GM21529 (cell line): ENCODE data around the gene TBC1D19.

ENCODE experiments used
- ATAC-seq: cut with Tn5 transposase; IDR thresholded peaks from one replicate; pipeline ENCODE4 v1.9.1; 2021; ENCODE audit not compliant: unreplicated experiment

The TBC1D19 gene

DNA sequence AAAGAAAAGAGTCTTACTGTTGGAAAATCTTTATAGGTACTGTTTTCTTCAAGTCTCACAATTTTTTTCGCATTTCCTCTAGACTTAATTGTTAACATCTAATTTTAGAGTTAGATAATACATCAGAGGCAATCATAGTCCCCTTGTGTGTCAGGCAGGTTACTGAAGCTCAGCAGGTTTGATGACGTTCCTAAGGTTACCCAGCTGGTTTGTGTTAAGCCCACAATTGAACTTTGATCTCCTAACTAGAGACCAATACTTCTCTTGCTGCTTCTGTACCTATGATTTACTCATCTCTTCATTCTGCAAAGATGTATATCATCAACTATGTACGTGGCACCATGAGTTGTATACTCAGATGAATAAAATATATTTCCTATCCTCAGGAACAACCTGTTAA, 145.1 kb downstream of the TBC1D19 start:
- ATAC-seq, result no peak

DNA sequence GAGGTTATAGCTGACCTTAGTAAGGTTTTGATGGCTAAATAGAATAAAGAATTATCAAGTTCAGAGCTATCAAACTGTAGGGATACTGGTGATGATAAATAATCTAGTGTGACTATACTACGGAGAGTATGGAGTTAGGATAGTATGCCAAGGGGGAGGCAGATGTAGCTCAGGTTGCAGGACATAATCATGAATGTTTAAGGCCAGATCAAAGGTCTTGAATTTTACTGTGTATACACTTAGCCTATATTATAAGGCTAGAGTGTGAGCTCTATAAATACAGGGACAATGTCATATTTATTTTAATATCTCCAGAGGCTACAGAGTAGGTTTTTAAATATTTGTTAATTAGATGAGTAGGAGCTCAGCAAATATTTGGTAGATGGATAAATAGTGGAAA, 145.7 kb downstream of the TBC1D19 start:
- no peak for ATAC-seq

DNA sequence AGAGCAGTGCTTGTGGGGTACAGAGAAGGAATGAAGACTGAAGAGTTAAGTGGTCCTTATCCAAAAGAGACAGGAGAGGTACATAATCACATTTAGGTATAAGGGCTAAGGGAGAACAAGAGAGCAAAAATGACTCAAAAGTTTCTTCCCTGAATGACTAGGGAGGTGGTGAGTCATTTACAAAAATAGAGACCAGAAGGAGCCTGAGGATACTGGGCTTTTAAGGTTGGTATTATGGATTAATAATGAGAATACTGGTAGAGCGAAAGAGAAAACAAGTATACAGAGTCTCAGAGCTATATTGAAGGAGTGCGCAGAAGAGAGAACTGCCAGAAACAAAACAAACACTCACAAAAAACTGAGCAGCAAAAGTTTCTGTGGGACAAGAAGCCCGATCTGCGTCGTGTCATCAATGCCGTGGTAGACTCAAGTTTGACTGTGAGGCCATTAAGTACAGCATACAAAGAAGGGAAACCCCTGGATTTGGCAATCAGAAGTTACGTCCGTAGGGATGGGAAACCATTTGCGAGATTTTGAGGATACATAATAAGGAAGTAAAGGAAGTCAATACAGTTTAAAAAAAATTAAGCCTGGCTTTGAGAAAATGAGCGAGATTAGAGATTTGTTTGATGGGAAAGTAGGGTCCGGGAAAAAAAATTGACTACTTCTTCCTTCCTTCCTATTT, 147.6 kb downstream of the TBC1D19 start:
- ATAC-seq, result peak; percentile 97

DNA sequence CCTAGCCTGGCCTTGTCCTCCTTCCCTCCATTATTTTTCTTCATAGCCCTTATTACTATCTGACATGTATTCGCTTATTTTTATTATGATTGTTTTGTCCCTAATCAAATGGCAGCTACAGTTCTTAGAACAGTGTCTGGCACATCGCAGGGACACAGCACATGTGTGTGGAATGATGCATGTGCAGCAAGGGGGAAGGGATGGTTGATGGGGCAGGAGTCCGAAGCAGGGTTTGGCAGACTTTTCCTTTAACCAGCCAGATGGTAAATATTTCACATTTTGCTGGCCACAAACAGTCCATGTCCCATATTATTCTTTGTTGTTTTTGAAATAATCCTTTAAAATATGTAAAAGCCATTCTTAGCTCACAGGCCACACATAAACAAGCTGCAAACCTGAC, 148.5 kb downstream of the TBC1D19 start:
- no peak for ATAC-seq

DNA sequence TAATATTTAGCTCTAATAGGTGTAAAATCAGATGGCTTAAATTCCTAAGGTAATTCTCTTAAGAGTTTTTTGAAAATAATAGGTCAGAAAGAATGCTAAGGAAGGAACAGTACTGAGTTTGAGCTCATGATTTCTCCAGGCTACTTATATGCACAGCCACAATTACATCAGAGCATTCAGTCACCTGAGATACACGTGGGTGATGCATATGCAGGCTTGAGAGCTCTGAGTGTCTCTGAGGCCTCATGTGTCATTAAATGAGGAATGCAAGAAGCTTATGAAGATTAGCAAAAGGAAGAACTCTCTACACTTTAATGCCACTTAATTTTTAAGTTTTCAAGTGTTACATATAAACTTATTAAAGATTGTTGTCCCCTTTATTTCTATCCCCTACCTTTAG, 152.7 kb downstream of the TBC1D19 start:
- ATAC-seq, result no peak

DNA sequence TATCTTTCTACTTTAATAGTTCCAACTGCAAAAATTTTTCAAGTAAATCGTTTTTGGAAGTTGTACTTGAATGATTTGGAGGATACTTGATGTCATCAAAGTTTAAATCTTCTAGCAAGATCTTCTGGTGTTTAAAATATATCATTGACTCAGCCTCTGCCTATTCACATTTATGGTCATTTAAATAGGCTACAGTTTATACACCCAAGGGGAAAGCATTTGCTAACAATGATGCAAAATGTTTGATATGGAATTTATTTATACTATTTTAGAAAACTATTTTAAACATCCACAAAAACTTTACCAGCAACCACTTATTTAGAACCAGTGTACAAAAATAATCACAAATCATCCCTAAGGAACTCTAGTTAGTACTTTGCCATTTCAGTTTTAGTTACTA, 153.5 kb downstream of the TBC1D19 start:
- ATAC-seq, result no peak

DNA sequence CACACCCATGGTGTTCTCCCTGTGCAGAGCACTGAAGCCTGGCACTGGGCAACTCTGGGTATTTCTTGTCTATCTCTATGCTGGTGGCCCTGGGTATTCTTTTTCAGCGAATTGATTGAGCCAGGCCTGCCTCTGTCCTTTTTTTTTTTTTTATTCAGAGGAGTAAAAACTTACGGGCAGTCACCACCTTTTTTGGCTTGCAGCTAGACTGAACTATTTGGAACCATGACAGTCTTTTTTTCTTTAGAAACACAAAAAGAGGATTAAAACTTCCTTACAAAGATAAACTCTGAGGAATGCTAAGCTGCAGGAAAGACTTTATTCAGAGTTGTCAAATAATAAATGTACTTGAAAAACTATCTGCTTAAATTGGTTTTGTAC, 157.6 kb downstream of the TBC1D19 start:
- ATAC-seq, result no peak

DNA sequence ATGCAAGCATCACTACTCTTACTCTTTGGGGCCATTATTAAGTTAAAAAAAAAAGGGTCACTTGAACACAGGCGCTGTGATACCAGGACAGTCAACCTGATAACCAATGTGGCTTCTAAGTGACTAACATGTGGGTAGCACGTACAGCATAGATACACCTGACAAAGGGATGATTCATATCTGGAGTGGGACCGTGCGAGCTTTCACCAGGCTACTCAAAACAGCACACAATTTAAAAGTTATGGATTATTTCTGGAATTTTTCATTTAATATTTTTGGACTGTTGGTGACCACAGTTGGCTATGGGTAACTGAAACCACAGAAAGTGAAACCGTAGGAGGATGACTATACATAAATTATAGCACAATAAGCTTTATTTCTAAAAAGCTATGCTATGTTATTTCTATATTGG, 162.9 kb downstream of the TBC1D19 start:
- ATAC-seq, result peak; percentile 99

DNA sequence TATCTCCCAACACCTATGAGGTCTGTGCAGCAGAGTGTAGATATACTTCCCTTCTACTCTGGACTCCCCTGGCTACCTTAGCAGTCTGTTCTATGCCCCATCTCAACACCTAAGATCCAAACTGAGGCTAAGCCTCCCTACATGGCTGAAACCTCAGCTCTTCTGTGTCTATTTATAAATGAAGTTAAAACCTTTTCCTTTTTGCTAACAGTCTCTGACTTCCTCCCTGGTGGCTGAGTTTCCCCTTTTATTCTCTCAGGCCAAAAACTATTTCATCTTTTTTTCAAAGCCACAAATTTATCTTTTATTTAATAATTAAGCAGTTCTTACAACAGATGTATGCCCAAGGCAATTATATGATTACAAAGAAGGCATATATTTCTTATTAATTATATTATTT, 164.9 kb downstream of the TBC1D19 start:
- no peak for ATAC-seq

DNA sequence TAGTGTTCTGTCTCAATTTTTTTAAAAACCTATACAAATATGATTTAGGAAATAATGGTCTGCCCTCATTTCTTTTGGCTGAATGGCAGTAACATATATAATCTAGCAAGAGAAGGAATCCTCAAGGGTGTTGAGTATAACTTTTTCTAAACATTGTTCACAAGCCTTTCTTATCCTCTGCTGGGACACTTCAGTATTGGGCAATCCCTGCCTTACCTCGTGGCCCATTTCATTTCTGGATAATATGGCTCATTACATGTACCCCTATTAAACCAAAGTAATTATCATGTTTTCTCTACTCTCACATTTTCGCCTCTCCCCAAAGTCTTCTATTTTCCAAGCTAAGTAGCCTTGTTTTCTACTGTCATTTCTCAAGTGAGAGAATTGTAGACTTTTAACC, 166.0 kb downstream of the TBC1D19 start:
- no peak for ATAC-seq

DNA sequence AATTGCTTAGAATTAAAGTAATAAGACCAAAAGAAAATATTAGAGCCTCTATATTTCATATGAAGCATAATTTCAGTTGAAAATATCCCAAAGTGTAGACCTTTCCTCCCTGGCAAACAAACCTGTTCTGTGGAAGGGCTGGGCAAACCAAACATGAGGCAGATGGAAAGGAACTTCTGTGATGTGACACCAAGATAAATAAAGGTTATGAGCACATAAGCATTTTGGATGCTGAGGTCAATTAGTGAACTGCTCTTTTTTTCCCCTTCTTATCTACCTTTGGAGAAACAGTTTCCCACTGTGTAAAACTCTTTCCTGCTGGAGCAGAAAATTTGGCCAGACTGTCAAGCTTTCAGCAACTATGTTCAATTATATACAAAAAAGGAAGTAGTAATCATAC, 167.1 kb downstream of the TBC1D19 start:
- ATAC-seq, result no peak

DNA sequence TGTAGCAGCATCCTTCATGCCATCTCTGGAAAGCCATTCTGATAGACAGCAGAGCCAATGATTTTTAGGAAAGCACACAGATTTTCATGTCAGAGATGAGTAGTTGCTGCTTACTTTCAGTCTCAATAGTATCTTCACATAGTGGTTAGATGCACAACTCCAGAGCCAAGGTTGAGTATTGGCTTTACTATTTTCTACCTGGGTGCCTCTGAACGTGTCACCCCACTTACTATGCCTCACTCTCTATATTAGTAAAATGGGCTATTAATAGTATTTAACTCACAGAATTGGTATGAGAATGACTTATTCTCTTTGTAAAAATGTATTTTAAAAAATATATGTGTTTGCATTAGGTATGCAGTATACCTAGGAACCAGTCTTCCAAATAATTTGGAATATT, 168.0 kb downstream of the TBC1D19 start:
- ATAC-seq, result peak; percentile 91

DNA sequence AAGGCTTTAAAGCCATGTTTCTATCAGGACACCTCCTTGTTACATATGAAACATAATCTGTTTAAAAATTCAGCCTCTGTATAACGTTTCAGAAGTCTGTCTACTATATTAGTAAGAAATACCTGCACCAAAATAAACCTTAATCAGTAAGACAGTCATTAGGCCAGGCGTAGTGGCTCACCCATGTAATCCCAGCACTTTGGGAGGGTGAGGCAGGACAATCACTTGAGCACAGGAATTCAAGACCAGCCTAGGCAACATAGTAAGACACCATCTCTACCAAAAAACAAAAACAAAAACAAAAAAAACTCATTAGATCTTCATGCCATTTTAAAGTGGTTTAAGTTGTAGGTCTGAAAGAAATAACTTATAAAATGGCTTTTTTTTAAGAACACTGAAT, 169.3 kb downstream of the TBC1D19 start:
- no peak for ATAC-seq

DNA sequence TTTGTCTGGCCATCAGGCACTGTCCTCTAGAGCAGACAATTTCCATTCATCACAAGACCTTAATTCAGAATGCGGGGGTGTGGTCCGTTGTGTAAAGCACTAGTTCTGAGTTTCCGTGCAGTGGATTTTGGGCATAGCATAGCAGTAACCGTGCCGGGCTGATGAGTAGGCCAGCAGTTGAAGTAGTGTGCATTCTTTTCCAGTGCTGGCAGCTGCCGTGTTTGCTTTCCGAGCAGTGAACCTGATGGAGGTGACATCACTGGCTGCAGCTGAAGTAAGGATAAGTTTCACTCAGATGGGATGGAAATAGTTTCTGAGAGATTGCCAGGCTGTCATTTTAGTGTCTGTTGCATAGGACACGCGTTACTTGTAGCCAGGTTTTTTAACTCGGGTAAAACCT, 169.7 kb downstream of the TBC1D19 start:
- no peak for ATAC-seq

DNA sequence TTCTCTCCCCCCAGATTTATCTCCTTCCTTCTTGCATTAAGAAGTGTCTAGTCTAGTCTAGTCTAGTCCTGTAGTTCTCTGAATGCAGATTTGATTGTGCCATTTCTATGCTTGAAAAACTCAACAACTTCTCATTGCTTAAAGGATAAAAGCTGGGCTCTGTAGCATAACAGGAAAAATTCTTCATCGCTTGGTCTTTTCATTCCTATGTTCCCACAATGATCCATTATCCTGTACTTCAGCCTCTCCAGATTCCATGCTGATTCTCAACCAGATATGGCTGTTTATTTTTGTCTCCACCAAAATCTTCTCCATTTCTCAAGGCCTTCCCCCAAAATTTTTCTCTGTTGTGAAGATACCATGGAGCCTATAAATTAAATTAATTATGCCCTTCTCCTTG, 173.9 kb downstream of the TBC1D19 start:
- no peak for ATAC-seq

DNA sequence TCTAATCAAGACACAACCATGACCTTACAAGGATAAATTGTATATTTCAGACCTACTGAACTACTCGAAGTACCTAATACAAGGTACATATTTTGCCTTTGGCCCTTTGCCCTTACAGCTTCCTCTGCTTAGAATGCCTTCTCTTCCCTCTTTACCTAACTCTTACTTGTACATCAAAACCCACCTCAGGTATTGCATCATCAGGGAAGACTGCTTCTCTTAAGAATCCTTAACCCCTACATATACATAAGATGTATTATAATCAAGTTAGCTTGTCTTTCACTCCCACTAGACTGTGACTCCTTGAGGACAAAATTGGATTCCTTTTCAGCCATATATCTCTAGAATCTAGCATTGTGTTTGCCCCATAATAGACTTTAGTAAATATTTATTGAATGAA, 175.0 kb downstream of the TBC1D19 start:
- no peak for ATAC-seq

DNA sequence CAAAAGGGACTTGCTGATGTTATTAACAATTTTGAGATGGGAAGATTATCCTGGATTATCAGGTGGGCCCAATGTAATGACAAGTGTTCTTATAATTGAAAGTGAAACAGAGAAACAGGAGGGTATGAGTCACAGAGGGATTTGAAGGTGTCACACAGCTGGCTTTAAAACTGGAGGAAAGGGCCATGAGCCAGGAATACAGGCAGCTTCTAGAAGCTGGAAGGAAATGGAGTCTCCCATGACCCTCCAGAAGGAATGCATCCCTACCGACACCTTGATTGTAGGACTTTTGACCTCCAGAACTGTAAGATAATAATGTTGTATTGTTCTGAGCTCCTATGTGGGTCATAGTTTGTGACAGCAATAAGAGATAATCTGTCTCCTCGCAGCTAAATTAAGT, 178.8 kb downstream of the TBC1D19 start:
- ATAC-seq, result no peak

DNA sequence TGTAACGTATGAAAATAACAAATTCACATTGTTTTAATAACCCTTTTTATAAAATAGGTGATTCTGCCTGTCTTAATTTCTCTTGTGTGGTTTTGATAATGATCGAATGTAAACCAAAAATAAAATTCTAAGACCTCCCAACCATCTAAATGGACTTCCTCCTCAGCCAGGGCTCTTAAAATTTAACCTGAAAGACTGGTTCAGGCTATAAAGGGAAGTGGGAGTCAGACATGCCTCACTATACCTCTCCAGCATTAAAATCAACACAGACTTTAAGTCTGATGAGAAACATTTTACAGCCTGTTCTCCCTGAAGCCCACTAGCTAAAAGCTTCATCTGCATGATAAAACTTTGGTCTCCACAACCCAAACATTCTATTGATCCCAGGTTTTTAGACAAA, 179.2 kb downstream of the TBC1D19 start:
- ATAC-seq, result no peak

DNA sequence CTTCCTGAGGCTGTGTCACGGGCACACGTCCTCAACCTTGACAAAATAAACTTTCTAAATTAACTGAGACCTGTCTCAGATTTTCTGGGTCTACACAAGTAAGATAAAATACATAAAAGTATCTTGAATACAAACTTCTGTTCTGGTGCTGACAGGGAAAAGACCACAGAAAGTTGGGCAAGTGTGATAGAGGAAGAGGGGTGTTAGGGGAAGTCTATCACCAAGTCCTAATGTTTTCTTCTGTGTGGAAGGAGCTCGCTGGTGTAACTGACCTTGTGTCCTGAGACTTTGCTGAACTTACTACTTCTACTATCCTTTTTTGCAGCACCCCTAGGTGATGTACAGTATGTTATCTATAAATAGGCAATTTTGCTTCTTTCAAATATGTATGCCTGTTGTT, 179.8 kb downstream of the TBC1D19 start:
- no peak for ATAC-seq

DNA sequence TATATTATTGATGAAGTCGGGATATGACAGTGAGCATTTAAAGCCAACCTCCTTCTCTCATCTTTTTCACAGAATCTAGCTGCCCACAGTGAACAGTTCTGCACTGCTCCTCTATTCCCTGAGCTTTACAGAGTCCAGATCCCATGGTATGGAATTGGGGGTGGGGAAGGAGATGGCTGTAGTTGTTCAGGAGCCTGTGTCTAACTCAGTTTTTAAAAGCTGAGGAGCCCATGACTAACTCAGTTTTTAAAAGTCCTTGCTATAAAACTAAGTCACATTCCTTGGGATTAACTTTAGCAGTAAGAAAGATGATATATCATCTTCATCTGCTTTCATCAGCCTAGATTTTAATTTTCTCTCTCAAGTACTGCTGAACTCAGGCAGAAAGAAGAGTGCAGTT, 180.3 kb downstream of the TBC1D19 start:
- no peak for ATAC-seq

DNA sequence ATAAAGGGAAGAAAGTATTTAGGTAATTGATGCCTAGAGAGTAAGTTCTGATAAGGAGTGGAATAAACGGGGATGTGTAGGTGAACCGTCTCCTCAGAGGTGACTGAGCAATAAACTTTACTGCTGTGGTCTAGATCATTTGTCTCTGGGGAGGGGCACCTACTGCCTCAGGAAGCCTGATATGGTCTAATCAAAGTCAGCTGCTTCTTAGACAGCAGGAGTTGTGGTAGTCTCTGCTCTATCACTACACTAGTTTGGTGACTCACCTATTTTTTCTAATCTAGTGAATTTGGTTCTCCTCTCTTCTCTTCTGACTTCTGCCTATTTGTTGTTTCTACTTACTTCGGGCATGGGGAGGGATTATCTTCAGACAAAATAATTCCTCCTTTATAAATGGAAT, 181.6 kb downstream of the TBC1D19 start:
- ATAC-seq, result no peak

DNA sequence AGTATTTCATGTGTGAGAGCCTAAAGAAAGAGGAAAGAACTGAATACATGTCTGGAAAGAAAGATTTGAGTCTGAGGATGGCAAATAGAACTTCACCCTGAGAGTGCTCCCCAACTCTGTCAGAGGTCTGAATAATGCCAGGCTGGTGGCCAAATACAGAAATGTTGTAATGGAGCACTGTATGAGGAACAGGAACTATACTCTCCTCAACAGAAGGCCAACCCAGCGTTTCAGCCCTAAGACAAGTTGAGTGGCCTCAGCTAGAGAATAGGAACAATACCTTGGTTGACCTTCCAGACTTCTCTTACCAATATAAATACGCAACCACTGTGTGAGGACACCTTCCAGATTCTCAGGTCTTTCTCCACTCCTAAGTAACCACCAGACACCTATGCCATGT, 182.3 kb downstream of the TBC1D19 start:
- ATAC-seq, result no peak

DNA sequence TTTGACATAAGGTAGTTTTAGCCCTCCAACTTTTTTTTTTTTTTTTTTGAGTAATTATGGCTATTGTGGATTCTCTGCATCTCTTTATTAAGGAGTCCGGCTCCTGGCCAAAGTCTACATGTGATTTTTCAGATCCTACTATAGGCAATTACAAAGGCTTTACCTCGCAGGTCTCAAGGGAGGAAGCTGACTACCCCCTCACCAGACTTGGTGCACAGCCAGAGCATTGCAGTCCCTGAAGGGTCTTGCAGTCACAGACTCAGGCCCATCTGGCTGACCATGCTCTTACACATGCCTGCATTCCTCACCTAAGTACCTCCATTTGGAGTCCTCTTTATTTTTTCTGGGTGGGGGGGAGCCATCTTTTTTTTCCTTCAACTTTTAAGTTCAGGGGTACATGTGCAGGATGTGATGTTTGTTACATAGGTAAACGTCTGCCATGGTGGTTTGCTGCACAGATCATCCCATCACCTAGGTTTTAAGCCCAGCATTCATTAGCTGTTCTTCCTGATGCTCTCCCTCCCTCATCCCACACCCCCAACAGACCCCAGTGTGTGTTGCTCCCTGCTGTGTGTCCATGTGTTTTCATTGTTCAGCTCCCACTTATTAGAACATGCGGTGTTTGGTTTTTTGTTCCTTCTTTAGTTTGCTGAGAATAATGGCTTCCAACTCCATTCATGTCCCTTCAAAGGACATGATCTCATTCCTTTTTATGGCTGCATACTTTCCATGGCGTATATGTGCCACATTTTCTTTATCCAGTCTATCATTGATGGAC, 188.4 kb downstream of the TBC1D19 start:
- no peak for ATAC-seq
